BLaER1 treated with 17β-estradiol and CSF1 and Interleukin-3, amounts not matched to agents 10 nM and 100 nM (cell line): ENCODE data around the gene SPOP.
A peak's percentile ranks its signal among the peaks of the same experiment; 100 is the strongest.

Experiments used
- H3K27ac ChIP-seq, 11 experiments: shearing (Covaris generic); formaldehyde crosslinking; 2 replicates each; pipeline ENCODE4 v1.8.1; 2022
- H3K27me3 ChIP-seq, 11 experiments: shearing (Covaris generic); formaldehyde crosslinking; 2 replicates each; pipeline ENCODE4 v1.8.1; 2022
- H3K36me3 ChIP-seq, 11 experiments: shearing (Covaris generic); formaldehyde crosslinking; 2 replicates each; pipeline ENCODE4 v1.8.1; 2022
- H3K4me1 ChIP-seq, 10 experiments: shearing (Covaris generic); formaldehyde crosslinking; 2 replicates each; pipeline ENCODE4 v1.8.1; 2022
- H3K4me2 ChIP-seq, 11 experiments: shearing (Covaris generic); formaldehyde crosslinking; 2 replicates each; pipeline ENCODE4 v1.8.1; 2022
- H3K4me3 ChIP-seq, 10 experiments: shearing (Covaris generic); formaldehyde crosslinking; 2 replicates each; pipeline ENCODE4 v1.8.1; 2022
- H3K9ac ChIP-seq, 11 experiments: shearing (Covaris generic); formaldehyde crosslinking; 2 replicates each; pipeline ENCODE4 v1.8.1; 2022
- H3K9me3 ChIP-seq, 11 experiments: shearing (Covaris generic); formaldehyde crosslinking; replicated peaks in 1 of 11; 2 replicates each; pipeline ENCODE4 v1.8.1; 2022
- H4K20me1 ChIP-seq, 11 experiments: shearing (Covaris generic); formaldehyde crosslinking; 2 replicates each; pipeline ENCODE4 v1.8.1; 2022
- Cebpa-rat ChIP-seq, 11 experiments: shearing (Covaris generic); IDR thresholded peaks; 2 replicates each; pipeline ENCODE4 v1.8.1; 2022

The SPOP gene

DNA sequence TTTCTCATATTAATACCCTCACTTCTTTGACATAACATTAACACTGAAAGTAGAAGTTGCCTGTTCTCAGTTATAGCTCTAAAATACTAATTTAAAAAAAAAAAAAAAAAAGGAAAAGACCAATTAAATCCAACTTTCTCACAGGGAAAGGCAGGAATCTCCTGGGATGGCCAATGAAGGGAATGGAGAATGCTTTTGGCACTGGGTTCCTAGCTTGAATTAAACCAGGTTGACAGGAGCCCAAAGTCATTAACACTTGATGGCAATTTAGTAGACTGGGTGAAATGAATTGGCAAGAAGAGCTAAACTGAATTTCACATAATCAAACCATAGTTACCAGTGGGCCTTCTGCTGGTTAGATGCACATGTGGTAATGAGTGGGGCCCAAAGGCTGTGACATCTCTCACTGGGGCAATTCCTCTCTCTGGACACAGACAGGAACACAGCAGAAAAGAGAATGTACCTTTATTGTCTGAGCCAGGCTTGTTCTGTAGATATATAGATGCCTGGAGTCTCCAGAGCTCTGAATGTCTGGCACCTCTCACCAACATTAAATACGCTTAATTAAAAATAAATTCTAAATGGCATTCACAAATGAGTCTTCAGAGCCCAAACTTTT is 64.6 kb downstream of the SPOP start:
- H3K36me3 ChIP-seq, result peaks cover 75 to 98% (median 93%) of the 10 kb centered on the region in 11 experiments

DNA sequence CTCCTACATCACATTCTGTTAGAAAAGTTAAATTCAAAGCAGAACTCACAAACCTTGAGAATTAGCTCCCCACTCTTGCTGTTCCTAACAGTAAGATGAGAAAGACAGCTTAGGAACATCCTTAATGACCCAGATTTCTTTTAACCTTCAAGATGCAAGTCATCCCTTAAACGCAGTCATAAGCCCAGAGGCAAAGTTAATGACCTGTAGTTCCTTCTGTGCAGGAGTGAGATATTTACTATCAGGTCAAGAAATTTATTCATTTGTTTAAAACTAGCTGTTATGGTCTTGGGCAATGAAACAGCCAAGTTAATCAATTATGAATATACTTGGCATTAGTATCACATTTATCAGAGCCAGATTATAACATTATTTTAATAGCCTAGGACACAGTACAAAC is 65.2 kb downstream of the SPOP start:
- Histone ChIP-seq H4K20me1 (peaks cover 0 to 45% (median 11%) of the 10 kb centered on the region in 11 experiments; a peak in 15 of 22 replicates), H3K36me3 (peaks cover 75 to 98% (median 93%) of the 10 kb centered on the region in 11 experiments), H3K4me3 (no peak overlapping the region), H3K9ac (no peak overlapping the region), H3K9me3 (no peaks in the 10 kb centered on the region), H3K4me2 (no peak overlapping the region), H3K4me1 (peaks cover 9 to 37% (median 17%) of the 10 kb centered on the region in 10 experiments), H3K27ac (no peak overlapping the region), H3K27me3 (no peaks in the 10 kb centered on the region)
- no peak for TF ChIP-seq Cebpa-rat (IDR thresholded peaks at IDR 0.05)

More for the DNA sequence above, 64.6 kb downstream of the SPOP start:
- no peaks in the 10 kb centered on the region for H3K27me3 ChIP-seq
- H3K4me3 ChIP-seq, result no peak overlapping the region
- no peaks in the 10 kb centered on the region for H3K9me3 ChIP-seq
- H3K4me1 ChIP-seq, result peaks cover 9 to 43% (median 23%) of the 10 kb centered on the region in 10 experiments
- no peak overlapping the region for H3K27ac ChIP-seq
- no peak overlapping the region for H3K9ac ChIP-seq
- no peak for TF ChIP-seq Cebpa-rat (IDR thresholded peaks at IDR 0.05)
- H3K4me2 ChIP-seq, result no peak overlapping the region
- peaks cover 0 to 51% (median 13%) of the 10 kb centered on the region in 11 experiments; a peak in 15 of 22 replicates for H4K20me1 ChIP-seq

DNA sequence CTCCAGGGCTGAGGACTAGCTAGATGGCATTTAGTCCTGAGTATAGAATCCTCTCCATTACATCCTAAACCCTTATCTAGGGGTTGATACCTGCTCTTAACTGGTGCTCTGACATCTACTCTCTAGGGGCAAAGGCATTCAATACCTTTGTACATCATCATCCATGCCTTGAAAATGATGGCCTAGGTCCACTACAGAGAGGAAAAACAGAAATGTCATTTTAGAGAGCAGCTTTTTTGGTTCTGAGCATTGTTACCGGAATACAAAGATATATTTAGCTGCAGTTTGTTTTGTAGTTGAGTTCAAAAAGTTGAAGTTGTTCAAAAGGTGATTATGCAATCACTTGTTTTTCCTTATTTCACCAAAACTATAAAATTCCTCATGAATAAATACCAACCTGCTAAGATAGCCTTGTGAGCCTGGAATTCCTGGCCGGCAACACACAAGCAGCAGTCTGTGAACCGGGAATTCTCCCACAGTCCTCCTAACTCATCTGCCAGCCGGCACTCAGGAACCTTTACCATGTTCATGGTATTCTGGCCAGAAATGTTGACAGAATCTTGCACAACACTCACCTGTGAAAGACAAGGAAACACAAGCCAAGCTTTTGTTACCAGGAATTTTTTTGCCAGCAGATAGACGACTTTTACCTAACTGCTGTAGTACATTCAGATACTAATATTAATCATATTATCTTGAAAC is 66.9 kb downstream of the SPOP start:
- no peaks in the 10 kb centered on the region for H3K9me3 ChIP-seq
- peak overlapping the region in 1 of 11 experiments; percentile 22; a peak in 1 of 22 replicates for H3K4me2 ChIP-seq
- TF ChIP-seq Cebpa-rat (IDR thresholded peaks at IDR 0.05), result peak in 5 of 11 experiments; percentile 14 to 55 (median 20); a peak in 4 of 22 replicates
- H3K9ac ChIP-seq, result no peak overlapping the region
- H3K27ac ChIP-seq, result no peak overlapping the region
- H3K36me3 ChIP-seq, result peaks cover 87 to 100% (median 96%) of the 10 kb centered on the region in 11 experiments
- H3K4me1 ChIP-seq, result peaks cover 0 to 20% (median under 1%) of the 10 kb centered on the region in 10 experiments; a peak in 10 of 20 replicates
- no peak overlapping the region for H3K4me3 ChIP-seq
- H3K27me3 ChIP-seq, result no peaks in the 10 kb centered on the region
- H4K20me1 ChIP-seq, result peaks cover 0 to 29% (median 3%) of the 10 kb centered on the region in 11 experiments; a peak in 8 of 22 replicates

DNA sequence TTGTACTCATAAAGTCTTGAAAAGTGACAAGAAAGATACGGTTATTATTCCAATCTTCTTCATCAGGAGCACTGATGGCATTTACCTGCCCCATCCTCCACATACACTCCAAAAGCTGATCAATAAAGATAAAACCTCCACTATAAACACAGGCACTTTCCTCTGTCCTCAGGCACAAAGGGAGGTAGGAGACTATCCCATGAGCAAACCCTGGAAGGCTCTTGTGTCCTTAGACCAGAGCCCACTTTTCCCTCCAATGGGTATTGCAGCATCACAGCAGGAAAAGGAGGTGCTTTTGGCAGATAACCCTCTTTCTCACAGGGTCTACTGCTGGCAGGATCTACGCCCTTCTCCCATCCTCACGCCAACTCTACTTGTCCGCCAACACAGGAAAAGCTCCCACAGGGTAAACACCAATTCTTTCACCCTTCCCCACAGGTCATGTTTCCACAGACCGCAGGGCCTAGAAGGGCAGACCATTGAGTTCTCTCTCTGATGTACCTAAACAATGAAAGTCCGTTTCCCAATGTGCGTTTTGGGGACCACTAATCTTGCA is 73.5 kb downstream of the SPOP start:
- H3K27ac ChIP-seq, result no peak overlapping the region
- H3K9ac ChIP-seq, result no peak overlapping the region
- no peaks in the 10 kb centered on the region for H3K27me3 ChIP-seq
- H3K4me2 ChIP-seq, result no peak overlapping the region; a peak in 1 of 22 replicates
- H3K36me3 ChIP-seq, result peaks cover 83 to 100% (median 97%) of the 10 kb centered on the region in 11 experiments
- H3K4me1 ChIP-seq, result peaks cover 9 to 25% (median 15%) of the 10 kb centered on the region in 10 experiments
- H4K20me1 ChIP-seq, result peaks cover 0 to 16% (median 0%) of the 10 kb centered on the region in 11 experiments; a peak in 1 of 22 replicates
- H3K4me3 ChIP-seq, result no peak overlapping the region
- H3K9me3 ChIP-seq, result no peaks in the 10 kb centered on the region
- no peak for TF ChIP-seq Cebpa-rat (IDR thresholded peaks at IDR 0.05)

DNA sequence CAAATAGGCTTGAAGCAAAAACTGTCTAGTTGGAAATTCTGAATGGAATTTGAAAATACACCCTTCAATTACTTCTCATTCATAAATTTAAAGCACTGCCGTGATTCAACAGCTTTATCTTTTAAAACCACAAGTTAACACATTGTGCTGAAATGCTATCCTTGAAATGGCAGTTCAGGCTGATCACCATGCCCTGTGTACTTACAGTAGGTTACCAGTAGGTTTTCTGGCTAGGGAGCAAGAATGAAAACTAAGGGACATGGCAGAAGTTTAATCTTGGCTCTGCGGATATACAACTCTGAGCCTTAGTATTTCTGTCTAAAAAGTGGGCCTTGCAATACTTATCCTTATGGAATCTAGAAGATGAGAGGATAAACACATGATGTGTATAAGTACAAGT is 74.2 kb downstream of the SPOP start:
- Histone ChIP-seq H3K4me3 (no peak overlapping the region), H3K9me3 (no peaks in the 10 kb centered on the region), H4K20me1 (peaks cover 0 to 16% (median 0%) of the 10 kb centered on the region in 11 experiments; a peak in 1 of 22 replicates), H3K4me1 (peaks cover 9 to 24% (median 15%) of the 10 kb centered on the region in 10 experiments), H3K36me3 (peaks cover 83 to 100% (median 97%) of the 10 kb centered on the region in 11 experiments), H3K27me3 (no peaks in the 10 kb centered on the region), H3K27ac (no peak overlapping the region), H3K9ac (no peak overlapping the region), H3K4me2 (peak overlapping the region in 10 of 11 experiments; percentile 4 to 58 (median 32); a peak in 12 of 22 replicates)
- TF ChIP-seq Cebpa-rat (IDR thresholded peaks at IDR 0.05), result no peak

DNA sequence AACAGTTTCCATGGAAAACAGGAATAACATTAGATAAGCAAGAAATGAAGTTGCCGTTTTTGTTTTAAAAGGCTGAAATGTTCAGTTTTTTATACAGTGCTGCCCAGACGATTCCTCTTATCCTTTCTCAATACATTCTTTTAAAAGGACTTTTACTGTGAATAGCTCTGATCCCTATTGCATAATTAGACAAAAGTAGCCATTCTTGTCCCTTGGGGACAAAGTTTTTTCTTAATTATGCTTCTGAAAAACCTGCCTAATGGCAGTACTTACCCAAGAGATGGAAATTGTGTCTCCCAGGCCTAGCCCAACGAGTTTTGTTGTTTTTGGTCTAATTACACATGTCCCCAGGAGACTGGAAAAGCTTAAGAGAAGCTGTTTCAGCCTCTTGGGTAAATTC is 74.7 kb downstream of the SPOP start:
- 0 out of 22 replicates have a peak overlapping the region, but pooled peaks of 1 of the 11 experiments have one; percentile 4 for H3K27ac ChIP-seq
- TF ChIP-seq Cebpa-rat (IDR thresholded peaks at IDR 0.05), result no peak
- H3K4me1 ChIP-seq, result peaks cover 9 to 28% (median 20%) of the 10 kb centered on the region in 10 experiments
- no peaks in the 10 kb centered on the region for H3K27me3 ChIP-seq
- no peaks in the 10 kb centered on the region for H3K9me3 ChIP-seq
- peak overlapping the region; percentile 4 to 58 (median 31); a peak in 18 of 22 replicates for H3K4me2 ChIP-seq
- no peak overlapping the region for H3K4me3 ChIP-seq
- peaks cover 0 to 16% (median 0%) of the 10 kb centered on the region in 11 experiments; a peak in 1 of 22 replicates for H4K20me1 ChIP-seq
- H3K36me3 ChIP-seq, result peaks cover 83 to 100% (median 97%) of the 10 kb centered on the region in 11 experiments
- H3K9ac ChIP-seq, result no peak overlapping the region

DNA sequence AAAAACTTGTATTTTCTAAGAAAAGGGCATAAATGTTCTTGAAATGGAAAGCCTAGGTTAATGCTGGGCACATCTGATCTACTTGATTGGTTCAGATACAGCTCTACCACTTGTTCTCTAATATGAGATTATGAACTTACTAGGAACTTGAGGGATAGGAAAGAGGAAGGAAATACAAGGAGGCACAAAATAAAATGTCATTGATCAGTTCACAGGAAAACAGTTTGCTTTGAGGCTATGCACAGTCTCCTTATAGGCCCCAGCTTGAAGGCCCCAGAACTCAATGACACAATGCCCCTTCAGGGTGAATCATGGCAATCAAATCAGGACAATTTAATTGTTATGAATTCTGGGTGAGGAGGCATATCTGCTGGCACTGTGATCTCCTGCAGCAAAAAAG is 75.1 kb downstream of the SPOP start:
- Histone ChIP-seq H3K9me3 (no peaks in the 10 kb centered on the region), H3K4me2 (peak overlapping the region; percentile 4 to 58 (median 31); a peak in 19 of 22 replicates), H4K20me1 (peaks cover 0 to 16% (median 0%) of the 10 kb centered on the region in 11 experiments; a peak in 1 of 22 replicates), H3K36me3 (peaks cover 83 to 100% (median 97%) of the 10 kb centered on the region in 11 experiments), H3K4me3 (no peak overlapping the region), H3K4me1 (peaks cover 9 to 33% (median 24%) of the 10 kb centered on the region in 10 experiments), H3K27me3 (no peaks in the 10 kb centered on the region), H3K9ac (no peak overlapping the region), H3K27ac (0 out of 22 replicates have a peak overlapping the region, but pooled peaks of 1 of the 11 experiments have one; percentile 4)
- TF ChIP-seq Cebpa-rat (IDR thresholded peaks at IDR 0.05), result no peak

DNA sequence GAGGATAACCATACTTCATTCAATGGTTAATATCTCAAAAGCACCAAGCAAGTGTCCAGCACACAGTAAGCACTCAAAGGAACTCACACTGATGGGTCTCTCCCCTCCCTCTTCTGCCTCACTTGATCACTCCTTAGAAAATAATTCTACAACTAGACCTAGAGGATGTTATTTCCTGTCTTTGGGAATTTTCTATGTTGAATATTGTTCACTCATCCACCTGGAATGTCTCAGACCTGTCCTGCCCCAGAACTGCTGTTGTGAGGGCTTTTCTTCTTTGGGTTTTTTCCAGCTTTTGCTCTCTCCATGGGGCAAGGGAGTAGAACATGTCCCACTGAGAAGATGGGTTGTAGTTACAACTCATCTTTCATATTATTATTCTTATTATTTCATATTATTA is 76.9 kb downstream of the SPOP start:
- no peak overlapping the region for H3K9ac ChIP-seq
- H3K27ac ChIP-seq, result no peak overlapping the region
- H4K20me1 ChIP-seq, result peaks cover 0 to 16% (median 0%) of the 10 kb centered on the region in 11 experiments; a peak in 1 of 22 replicates
- peaks cover 83 to 100% (median 96%) of the 10 kb centered on the region in 11 experiments for H3K36me3 ChIP-seq
- H3K4me3 ChIP-seq, result no peak overlapping the region
- no peaks in the 10 kb centered on the region for H3K27me3 ChIP-seq
- no peaks in the 10 kb centered on the region for H3K9me3 ChIP-seq
- no peak for TF ChIP-seq Cebpa-rat (IDR thresholded peaks at IDR 0.05)
- no peak overlapping the region for H3K4me2 ChIP-seq
- peaks cover 9 to 37% (median 28%) of the 10 kb centered on the region in 10 experiments for H3K4me1 ChIP-seq
